Measurements from ENCODE around the gene TMED4. TPM values are rescaled to one million over a fixed set of nuclear protein-coding genes. Genes with fewer than 3 reads are reported as not detected.

The TMED4 gene
- total and polyA plus RNA-seq, 2 of the 13 experiments (the other 11 are each of a cell fraction or from before 2014, with no cell fraction given), result 81.4 to 109 TPM

DNA sequence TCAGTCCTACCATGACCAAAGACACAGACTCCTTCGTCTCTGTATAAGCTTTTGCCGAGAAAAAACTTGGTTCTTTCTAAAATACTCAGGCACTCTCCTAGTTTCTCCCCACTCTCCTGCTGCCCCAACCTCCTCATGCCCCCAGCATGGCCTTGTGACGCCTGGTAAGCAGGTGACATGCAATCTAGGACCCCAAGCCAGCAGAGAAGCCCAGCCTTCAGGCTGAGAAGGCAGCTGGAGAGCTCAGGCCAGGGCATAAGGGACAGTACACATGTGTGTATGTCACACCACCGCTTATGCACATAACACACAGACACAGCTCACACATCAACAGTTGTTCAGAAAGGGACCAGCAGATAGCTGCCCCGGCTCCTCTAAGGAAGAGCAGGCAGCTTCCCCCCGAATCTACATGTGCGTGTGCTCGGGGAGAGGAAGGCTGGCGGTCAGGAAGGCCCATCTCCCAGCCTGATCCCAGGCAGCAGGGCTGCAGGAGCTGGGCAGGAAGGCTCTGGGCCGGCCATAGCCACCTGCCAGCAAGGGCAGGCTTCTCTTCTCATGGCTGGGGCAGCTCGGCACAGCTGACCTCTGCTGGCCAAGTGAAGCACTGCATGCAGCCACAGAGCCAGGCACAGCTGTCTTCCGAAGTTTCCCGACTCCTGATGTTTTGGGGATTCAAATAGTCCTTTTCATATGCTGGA, 16.8 kb downstream of the TMED4 start:
- Histone ChIP-seq H3K9me3 (ENCODE audit: low read length) (no peaks in the 10 kb centered on the region), H3K27me3 (ENCODE audit: control insufficient read depth in 1 of 2, insufficient read depth in 2 of 2, low read length in 2 of 2) (no peaks in the 10 kb centered on the region), H4K20me1 (ENCODE audit: insufficient read depth, low read length) (no peaks in the 10 kb centered on the region; the same call in 1 of the 2 replicates), H3K27ac (ENCODE audit: extremely low read length, insufficient read depth, low read length) (no peak overlapping the region), H3K9ac (ENCODE audit: insufficient read depth, low read depth, low read length) (no peak overlapping the region), H2AFZ (ENCODE audit: low read length) (no peak overlapping the region), H3K4me3 (replicated peaks in 1 of 3; ENCODE audit: insufficient read depth in 1 of 3, low read depth in 2 of 3, low read length in 3 of 3) (no peak overlapping the region), H3K36me3 (replicated peaks in 1 of 2; ENCODE audit: control insufficient read depth in 1 of 2, insufficient read depth in 2 of 2, low read length in 2 of 2) (peaks cover 36 to 55% of the 10 kb centered on the region in 2 experiments), H3K4me1 (ENCODE audit: insufficient read depth, low read length) (peaks cover 36% of the 10 kb centered on the region), H3K79me2 (ENCODE audit: insufficient read depth, low read length) (no peaks in the 10 kb centered on the region), H3K4me2 (ENCODE audit: low read depth, low read length) (no peak overlapping the region)
- in situ Hi-C loops (cut with HindIII; ENCODE audit: extremely low pct_ligation_motif_present, low pct_unique_long_range_greater_than_20kb) (no loop called here), intact Hi-C loops (cut with micrococcal nuclease; ENCODE audit: unreplicated experiment) (loop anchor here (1.0 to 2.0 kb wide), 3 partner anchors 22 to 324 kb away; no protein-coding TSS in a partner anchor)
- ATAC-seq, result peak; percentile 76
- no TSS peak for BruUV-seq (replicated peaks)
- peak; percentile 53 for FAIRE-seq
- 84% methylated on average over 5 of the region's 13 CpGs for WGBS (ENCODE audit: low lambda C conversion rate)
- CTCF ChIA-PET (ENCODE audit: low intra/inter-chr PET ratio, low total read pairs), result interaction anchor here (0.8 to 2.5 kb wide), 4 partner anchors 28 to 324 kb away, joined by 3 to 14 read pairs (median 6); no protein-coding TSS in a partner anchor
- POLR2A ChIA-PET, result interaction anchor here (0.8 to 4.2 kb wide), 9 partner anchors 8 to 113 kb away, joined by 3 to 45 read pairs (median 5); partner anchors contain the start of genes DDX56, NPC1L1, NUDCD3 and OGDH
- peak; percentile 44 for DNase-seq (ENCODE audit: low spot score)
- TF ChIP-seq ZBTB44 (CRISPR knock-in tag; IDR thresholded peaks at IDR 0.05) (no peak), ZNF383 (CRISPR knock-in tag; IDR thresholded peaks at IDR 0.05; ENCODE audit: borderline replicate concordance) (no peak), TERF1 (CRISPR knock-in tag; IDR thresholded peaks at IDR 0.05) (no peak), MTA3 (CRISPR knock-in tag; IDR thresholded peaks at IDR 0.05) (no peak), YEATS4 (CRISPR knock-in tag; IDR thresholded peaks at IDR 0.05; ENCODE audit: borderline replicate concordance) (no peak), ATF4 (CRISPR knock-in tag; IDR thresholded peaks at IDR 0.05) (no peak), KDM5A (IDR thresholded peaks at IDR 0.05; ENCODE audit: borderline replicate concordance, low read length) (no peak), ZNF678 (CRISPR knock-in tag; IDR thresholded peaks at IDR 0.05) (no peak), SAFB2 (CRISPR knock-in tag; IDR thresholded peaks at IDR 0.05; ENCODE audit: borderline replicate concordance, low read depth) (no peak), BHLHE40 (IDR thresholded peaks at IDR 0.05; ENCODE audit: low read length) (no peak), HNF4A (CRISPR knock-in tag; IDR thresholded peaks at IDR 0.05) (0 out of 2 replicates have a peak, but pooled peaks have one; percentile 3), ZNF75D (CRISPR knock-in tag; IDR thresholded peaks at IDR 0.05; ENCODE audit: borderline replicate concordance) (no peak), JARID2 (CRISPR knock-in tag; IDR thresholded peaks at IDR 0.05; ENCODE audit: insufficient replicate concordance) (no peak)
- TF ChIP-seq, protein P1, sequence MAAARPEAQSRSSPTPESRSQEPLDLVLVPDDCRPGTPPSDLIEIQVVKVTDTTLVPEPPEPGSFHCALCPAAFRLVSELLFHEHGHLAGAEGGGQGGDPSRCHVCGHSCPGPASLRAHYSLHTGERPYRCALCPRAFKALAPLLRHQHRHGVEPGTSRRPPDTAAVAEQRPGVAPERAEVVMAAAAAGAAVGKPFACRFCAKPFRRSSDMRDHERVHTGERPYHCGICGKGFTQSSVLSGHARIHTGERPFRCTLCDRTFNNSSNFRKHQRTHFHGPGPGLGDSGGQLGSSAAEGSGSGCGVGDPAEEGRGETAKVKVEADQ (CRISPR knock-in tag; IDR thresholded peaks at IDR 0.05; ENCODE audit: borderline replicate concordance), result no peak
- TF ChIP-seq, protein P2, sequence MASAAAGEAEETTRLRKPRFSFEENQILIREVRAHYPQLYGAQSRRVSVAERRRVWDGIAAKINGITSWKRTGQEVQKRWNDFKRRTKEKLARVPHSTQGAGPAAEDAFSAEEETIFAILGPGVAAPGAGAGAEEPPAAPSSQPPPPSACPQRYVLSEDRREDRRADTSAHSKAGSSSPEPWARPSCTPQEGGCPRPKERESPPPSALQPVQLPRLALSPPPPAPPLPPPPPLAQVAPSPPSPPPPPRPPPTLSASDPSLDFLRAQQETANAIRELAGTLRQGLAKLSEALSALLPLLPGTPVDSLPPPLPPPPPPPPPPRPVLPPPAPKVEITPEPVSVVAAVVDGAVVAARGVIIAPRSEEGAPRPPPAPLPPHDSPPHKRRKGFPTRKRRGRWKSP (CRISPR knock-in tag; IDR thresholded peaks at IDR 0.05), result no peak
